ACHN (cell line): ENCODE results near the gene B4GALNT2.

Experiments used
- DNase-seq: peaks from one replicate; pipeline ENCODE4 v3.0.0-alpha.2; 2015
- in situ Hi-C: cut with HindIII; loops from 2 replicates; pipeline ENCODE4 v1.10.0; 2017; ENCODE audit warnings: low sequenced_read_pairs, low pct_ligation_motif_present, low pct_unique_long_range_greater_than_20kb

Gene B4GALNT2

DNA sequence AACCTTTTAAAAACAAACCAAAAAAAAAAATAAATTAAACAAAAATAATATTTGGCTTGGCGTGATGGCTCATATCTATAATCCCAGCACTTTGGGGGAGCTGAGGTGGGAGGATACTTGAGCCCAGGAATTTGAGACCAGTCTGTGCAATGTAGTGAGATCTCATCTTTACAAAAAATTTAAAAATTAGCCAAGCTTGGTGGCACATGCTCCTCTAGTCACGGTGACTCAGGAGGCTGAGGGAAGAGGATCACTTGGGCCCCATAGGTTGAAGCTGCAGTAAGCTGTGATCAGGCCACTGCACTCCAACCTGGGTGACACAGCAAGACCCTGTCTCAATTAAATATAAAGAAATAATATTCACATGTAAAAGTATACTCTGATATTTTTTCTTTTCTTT lies 65.6 kb downstream of the B4GALNT2 start:
- peak; percentile 13 for DNase-seq
- in situ Hi-C loops = no loop called here

DNA sequence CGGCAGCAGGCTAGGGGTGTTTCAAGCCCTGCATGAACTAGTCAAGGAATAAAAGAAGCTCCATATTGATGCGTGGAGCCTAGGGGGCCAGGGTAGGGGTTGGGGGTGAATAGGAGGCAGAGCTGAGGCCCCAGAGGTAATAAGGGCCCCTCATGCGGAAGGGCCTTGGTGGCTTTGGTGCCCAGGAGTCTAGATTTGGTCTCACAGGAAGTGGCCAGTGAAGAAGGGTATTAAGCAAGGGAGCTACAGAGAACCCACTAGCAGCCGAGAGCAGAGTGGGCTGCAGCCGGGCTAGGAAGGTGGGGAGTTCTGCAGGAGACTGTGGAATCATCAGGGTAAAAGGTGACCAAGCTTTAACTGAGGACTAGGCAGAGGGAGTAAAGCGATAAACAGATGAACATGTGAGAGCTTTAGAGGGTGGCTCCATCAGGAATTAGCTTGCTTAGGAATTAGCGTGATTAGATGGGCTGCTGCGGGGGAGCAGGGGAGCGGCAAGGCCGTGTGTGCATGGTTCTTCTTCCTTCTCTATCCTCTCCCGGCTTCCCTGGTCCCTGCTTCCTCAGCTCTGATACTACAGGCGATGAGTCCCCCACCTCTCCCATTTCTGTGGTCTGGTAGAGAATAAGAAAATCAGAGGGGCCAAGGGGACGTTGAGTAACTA lies 68.0 kb downstream of the B4GALNT2 start:
- in situ Hi-C loops = no loop called here
- no peak for DNase-seq

DNA sequence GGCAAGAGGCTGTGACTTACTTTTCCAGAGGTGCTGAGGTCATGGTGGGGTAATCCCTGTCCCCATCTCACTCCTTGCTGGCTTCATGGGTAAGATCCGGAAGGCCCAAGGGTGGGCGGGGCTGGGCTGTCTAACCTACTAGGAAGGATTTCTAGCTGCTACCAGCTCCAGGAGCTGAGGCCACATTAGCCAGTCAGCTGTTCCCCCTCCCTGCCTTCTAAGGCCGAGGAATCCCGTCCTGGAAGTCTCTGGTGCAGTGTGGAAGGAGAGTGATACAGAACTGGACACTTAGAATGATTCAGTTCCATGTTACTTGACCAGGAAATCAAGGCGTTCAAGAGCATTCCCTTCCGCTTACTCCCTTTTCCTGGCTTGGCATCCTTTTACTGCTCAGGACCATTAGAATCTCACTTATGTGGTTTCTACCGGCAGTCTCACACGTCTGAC lies 68.9 kb downstream of the B4GALNT2 start:
- no peak for DNase-seq
- in situ Hi-C loops = no loop called here

DNA sequence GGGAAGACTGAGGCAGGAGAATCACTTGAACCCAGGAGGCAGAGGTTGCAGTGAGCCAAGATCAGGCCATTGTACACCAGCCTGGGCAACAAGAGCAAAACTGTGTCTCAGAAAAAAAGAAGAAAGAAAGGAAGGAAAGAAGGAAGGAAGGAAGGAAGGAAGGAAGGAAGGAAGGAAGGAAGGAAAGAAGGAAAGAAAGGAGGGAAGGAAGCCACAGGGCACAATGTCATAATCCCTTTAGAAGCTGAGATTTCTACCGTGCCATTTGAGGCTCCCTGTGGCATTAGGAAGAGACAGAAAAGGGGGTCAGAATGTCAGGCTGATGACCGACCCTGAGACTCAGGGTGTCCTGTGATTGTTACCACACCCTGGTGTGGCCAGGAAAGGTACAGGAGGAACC lies 71.2 kb downstream of the B4GALNT2 start:
- in situ Hi-C loops = no loop called here

DNA sequence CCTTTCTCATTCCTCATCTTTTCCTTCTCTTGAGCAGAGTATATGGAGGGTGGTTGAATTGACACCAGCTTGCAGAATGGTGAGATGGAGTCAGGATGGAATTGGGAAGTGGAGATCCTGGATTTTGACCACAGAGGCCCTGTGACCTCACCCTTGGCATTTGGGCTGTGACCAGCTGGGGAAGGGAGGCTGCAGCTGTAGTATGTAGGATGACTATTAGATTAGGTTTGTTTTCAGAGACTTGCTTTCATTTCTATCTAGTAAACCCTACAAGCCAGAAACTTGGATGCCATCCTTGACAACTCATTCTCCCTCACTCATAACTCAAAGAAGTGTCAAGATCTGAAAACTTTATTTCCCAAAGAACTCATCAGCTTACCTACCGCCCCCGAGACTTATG lies 71.9 kb downstream of the B4GALNT2 start:
- in situ Hi-C loops = no loop called here
- no peak for DNase-seq

More for the DNA sequence above, 71.2 kb downstream of the B4GALNT2 start:
- no peak for DNase-seq

DNA sequence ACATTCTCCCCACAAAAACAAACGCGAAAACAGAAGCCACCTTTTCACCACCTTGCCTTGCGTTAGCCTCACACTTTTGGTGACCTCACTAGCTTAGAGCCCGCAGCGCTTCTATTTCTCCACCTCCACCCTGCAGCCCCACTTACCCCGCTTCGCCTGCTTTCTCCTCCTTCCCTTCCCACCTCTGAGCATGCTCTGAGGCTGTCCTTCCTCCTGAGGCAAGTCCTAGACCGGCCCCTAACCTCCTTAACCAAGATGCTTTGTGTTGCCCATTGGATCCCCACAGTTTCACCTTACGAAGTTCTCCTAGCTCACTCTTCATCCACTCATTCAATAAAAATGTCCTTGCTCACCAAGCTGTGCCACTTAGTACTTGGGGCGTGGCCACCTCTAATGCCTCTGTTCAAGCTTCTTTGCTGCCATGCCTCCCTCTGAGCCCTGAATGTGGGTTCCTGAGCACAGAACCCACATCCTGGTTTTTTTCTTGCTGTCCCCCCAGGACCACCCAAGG lies 76.5 kb downstream of the B4GALNT2 start:
- no peak for DNase-seq
- in situ Hi-C loops = no loop called here

DNA sequence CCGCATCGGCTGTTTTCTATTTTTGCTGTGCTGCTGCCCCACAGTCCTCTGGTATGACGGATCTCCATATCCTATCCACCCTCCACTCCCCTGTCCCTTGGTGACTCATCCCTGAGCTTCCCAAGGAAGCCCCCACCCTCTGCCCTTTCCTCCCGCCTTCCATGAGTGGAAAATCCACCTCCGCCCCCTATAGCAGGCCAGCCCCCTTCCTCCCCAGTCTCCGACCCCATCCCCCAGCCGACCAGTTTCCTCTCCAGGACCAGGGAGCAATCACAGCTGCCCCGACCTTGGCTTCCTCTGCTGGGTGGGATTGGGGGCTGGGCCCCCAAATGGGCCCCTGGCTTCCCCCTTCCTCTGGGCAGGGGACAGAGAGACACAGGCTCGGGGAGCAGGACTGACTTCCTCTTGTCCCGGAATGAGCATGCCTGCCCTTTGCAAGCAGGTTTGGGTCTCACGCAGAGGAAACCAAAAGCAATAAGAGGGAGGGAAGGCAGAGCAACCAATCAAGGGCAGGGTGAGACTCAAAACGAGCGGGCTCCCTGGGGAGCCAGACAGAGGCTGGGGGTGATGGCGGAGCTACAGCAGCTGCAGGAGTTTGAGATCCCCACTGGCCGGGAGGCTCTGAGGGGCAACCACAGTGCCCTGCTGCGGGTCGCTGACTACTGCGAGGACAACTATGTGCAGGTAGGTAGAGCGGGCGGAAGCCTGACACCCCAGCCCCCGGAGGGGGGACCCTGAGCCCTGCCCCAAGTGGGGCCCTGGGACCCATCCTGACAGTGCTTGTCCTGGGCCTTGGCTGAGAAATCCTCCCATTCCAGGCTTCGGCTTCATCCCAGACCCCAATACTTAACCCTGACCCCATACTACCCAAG lies 77.8 kb downstream of the B4GALNT2 start, which contains the start of the genes ABI3 and GNGT2:
Gene ABI3, plus strand, starts transcription at position 550 of the 872 bp plus-strand sequence. Its CDS starts 18 bp downstream, at position 568.
Gene GNGT2, minus strand, starts transcription at position 417 of the 872 bp plus-strand sequence. CDS start 3,152 bp downstream, outside the sequence.
- no peak for DNase-seq
- in situ Hi-C loops = no loop called here

DNA sequence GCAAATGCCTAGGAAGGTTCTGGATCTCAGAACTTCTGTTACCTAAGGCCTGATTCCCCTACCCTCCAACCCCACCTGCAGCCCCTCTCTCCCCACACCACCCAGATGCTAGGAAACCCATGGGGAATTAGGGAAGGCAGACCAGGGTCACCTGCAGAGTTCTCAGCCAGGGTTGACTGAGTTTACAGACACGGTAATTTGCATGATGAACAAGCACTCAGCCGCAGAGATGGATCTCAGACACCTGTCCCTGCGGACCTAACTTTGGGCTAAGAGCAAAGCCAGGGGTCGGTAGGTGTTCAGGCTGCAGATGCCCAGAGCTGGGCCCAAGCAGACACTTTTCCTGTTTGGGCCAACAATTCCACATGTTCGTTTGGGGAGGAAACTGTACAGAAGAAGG lies 80.8 kb downstream of the B4GALNT2 start:
- in situ Hi-C loops = no loop called here
- no peak for DNase-seq

DNA sequence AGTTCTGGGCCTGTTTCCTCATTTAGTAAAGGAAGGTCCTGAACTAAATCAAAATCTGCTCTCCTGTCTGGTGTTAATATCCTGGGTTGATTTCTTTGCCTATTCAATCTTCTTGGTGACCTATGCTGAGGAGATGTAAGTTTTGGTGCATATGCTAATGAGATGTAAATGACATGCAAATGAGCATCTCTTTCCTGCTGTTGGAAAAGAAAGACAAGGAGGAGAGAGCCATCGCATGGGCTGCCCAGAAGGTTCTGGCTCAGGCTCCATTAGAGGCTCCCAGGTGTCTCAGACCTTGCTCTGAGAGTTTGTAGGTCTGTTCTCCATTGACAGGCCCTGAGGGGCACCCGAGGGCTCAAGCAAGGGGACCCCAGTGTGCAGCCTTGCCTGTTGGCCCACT lies 81.3 kb downstream of the B4GALNT2 start:
- in situ Hi-C loops = no loop called here
- no peak for DNase-seq

DNA sequence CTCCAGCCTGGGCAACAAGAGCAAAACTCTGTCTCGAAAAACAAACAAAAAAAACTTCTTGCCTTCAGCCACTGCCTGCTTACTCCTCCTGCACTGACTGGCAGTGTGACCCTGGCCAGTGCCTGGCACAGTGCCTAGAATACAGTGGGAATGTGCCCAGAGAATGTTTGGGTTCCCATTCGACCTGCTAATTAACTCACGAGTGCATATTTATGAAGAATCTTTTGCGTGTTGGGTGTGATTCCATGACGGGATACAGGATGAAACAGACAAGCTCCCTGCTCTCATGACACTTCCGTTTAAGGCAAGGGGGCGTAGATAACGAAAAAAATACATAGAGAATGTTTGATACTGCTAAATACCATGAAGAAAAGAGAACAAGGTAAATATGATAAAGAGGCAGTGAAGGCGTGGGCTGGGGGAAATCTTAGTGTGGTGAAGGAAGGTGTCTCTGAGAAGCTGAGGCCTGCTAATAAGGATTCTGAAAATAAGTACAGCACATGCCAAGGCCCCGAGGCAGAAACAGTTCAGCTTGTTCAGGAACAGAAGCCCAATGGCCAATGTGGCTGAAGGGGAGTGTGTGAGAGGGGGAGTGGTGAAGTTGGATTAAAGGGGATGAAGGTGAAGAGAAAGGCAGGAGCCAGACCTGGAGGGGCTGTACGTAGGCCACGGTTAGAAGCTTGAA lies 82.2 kb downstream of the B4GALNT2 start:
- DNase-seq = no peak
- in situ Hi-C loops = no loop called here

DNA sequence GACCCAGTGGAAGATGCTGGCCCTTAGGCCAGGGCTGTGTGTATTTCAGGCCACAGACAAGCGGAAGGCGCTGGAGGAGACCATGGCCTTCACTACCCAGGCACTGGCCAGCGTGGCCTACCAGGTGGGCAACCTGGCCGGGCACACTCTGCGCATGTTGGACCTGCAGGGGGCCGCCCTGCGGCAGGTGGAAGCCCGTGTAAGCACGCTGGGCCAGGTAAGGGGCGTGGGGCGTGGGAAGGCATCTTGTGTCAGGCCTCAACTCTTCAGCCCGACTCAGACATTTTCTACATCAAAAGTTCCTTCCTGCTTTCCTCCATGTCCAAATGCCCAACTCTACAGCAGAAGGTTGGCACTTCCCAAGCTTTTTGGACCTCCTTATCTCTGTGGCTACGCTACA lies 83.9 kb downstream of the B4GALNT2 start:
- in situ Hi-C loops = no loop called here

DNA sequence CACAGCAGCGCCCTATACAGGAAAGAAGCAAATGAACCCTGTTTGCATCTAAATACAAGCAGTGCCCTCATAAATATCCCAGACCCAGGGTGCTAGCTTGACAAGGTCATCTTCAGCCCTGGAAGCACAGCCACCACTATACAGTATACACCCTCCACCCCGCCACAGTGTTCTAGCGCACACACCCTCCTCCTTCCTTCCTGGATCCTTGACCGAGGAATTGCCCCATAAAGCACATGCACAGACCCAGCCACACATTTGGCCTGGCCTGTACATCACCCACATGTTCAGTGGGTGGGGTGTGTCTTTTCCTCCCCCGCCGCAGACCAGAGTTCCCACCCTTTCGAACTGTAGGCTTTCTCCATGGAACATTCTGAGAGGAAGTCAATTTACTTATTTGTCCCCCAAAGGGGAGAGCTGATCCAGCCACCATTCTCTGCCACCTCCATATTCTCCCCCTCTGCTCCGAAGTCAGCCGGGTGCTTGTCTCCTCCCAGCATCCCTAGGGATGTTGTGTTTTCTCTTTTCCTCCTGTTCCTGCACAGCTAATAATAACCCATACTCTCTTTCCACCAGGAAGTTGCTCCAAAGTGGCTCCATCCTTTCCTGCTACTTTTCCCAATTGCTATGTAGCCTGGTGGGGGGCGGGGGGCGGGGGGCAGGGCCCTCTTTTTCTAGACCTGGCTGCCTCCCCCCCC lies 84.5 kb downstream of the B4GALNT2 start:
- DNase-seq = no peak

More for the DNA sequence above, 83.9 kb downstream of the B4GALNT2 start:
- DNase-seq = no peak

DNA sequence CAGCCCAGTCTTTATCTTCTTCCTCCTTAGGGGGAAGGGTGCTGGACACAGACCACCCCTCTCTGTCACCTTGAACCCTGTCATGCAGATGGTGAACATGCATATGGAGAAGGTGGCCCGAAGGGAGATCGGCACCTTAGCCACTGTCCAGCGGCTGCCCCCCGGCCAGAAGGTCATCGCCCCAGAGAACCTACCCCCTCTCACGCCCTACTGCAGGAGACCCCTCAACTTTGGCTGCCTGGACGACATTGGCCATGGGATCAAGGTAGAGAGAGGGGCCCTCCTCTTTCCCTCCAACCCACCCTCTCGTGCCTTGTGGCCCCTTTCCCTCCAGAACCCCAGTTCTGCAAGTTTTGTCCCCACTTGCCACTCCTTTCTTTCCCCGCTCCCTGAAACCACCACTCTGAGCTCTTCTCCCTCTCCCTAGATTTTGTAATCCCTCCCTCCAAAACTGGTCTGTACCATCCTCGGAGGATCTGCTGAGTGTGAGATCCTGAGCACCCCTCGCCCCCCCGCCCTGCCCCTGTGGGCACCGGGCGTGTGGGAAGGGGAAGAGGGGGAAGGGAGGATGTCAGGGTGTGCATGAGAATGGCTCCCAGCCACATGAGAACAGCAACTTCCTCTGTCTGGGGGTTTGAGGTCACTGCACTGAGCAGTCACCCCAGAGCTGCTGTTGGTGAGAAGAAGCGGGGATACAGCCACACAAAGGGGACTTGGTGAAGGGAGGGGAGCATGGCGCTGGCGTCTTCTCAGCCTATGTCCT lies 85.3 kb downstream of the B4GALNT2 start:
- in situ Hi-C loops = no loop called here
- no peak for DNase-seq

More for the DNA sequence above, 84.5 kb downstream of the B4GALNT2 start:
- in situ Hi-C loops = no loop called here

DNA sequence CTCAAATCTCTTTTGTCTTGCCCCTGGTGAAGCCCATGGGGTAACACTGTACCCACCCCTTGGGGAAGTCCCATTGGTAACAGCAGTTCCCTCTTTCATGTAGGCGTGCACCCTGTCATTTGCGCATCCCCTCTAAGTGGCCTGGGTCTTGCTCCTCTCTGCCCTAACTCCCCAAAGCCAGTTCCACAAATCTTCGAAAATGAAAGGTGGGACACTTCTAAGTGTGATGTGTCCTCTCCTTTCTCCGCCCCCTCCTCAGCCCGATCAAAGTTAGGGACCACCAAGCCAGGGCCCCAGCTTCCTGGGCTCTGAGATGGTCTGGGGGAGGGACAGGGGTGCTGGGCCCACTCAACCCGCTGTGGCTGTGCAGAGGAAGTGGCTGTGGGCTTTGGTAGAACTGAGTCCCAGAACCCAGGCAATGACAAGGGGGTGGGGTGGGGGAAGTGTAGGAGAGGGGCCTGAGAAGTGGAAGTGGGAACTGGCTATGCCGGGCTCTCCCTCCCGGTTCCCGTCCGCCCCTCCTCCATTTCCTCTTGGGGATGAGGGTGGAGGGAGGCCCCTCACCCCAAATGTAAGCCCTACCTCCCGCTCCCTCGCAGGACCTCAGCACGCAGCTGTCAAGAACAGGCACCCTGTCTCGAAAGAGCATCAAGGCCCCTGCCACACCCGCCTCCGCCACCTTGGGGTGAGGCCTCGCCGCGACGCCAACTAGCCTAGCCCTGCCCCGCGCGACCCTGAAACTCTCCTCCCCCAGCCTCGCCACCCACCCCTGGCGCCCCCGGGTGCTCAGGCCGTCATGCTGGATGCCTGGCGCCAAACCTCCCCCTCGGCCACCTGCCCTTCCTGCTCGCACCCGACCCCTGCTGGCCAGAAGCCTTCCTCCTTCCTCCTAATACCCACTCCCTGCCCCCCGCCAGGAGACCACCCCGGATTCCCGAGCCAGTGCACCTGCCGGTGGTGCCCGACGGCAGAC lies 86.7 kb downstream of the B4GALNT2 start:
- in situ Hi-C loops = no loop called here
- no peak for DNase-seq

DNA sequence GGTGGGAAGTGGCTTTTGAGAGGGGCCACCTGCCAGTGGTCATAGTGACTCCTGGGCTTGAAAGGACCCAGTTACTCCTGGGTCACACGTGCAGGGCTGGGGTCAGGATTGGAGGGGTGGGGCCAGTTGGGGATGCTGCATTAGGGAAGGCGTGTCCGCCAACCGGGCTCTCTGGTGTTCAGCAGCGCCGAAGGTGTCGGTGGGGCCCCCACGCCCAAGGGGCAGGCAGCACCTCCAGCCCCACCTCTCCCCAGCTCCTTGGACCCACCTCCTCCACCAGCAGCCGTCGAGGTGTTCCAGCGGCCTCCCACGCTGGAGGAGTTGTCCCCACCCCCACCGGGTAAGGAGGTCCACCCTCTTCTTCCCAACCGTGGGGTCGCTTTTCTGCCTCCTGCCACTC lies 87.4 kb downstream of the B4GALNT2 start:
- in situ Hi-C loops = no loop called here

DNA sequence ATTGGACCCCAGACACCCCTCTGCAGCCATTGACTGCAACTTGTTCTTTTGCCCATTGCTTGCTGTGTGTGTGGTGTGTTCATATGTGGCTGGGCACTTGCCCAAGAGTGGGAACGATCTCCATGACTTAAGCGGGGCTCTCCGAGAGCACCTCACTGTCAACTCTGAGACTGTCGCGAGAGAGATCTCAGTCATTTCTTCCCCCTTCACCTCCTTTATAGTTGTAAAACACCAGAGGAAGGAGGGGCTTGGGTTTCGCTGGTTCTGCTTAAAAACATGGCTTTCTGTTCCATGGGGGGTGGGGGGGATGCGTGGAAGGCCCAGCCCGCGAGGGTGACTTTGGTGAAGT lies 90.6 kb downstream of the B4GALNT2 start:
- in situ Hi-C loops = no loop called here
- DNase-seq = no peak

More for the DNA sequence above, 87.4 kb downstream of the B4GALNT2 start:
- DNase-seq = no peak
